Panc1 (cell line): Measurements from ENCODE around the gene NAA60.
"Not testable (repeated sequence)": the region's sequence is repeated elsewhere in the genome, so short reads cannot be mapped to it uniquely, and the experiment has no call there.

Experiments
- CTCF ChIP-seq: fragments of 450-650 bp; IDR thresholded peaks from 2 replicates; pipeline ENCODE4 v1.5.1; 2017; ENCODE audit warnings: mild to moderate bottlenecking
- POLR2AphosphoS5 ChIP-seq: IDR thresholded peaks from 2 replicates; pipeline ENCODE4 v1.6.1; 2012; ENCODE audit warnings: mild to moderate bottlenecking, low read depth, low read length, moderate library complexity
- SIN3A ChIP-seq: IDR thresholded peaks from 2 replicates; pipeline ENCODE4 v1.6.1; 2012; ENCODE audit warnings: low read depth, mild to moderate bottlenecking, low read length, moderate library complexity, borderline replicate concordance; ENCODE audit not compliant: insufficient read depth
- TCF7L2 ChIP-seq: IDR thresholded peaks from 2 replicates; pipeline ENCODE4 v1.6.1; 2011; ENCODE audit warnings: mild to moderate bottlenecking, low read depth, low read length, inconsistent platforms
- TF ChIP-seq, protein P1 (sequence below), 2 experiments: IDR thresholded peaks; 2 replicates each; pipeline ENCODE4 v1.6.1; 2011 to 2012; ENCODE audit warnings: low read depth in 2 of 2, control low read depth in 1 of 2, low read length in 1 of 2, mild to moderate bottlenecking in 1 of 2, moderate library complexity in 1 of 2; ENCODE audit not compliant: insufficient read depth in 1 of 2

DNA sequence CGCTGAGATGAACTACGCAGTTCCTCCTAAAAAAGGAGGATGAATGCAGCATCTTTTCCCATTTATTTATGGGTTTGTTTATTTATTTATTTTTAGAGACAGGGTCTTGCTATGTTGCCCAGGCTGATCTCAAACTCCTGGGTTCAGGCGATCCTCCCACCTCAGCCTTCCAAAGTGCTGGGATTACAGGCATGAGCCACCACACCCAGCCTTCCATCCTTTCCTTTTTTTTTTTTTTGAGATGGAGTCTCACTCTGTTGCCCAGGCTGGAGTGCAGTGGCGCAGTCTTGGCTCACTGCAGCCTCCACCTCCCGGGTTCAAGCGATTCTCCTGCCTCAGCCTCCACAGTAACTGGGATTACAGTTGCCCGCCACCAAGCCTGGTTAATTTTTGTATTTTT is 31.4 kb downstream of the NAA60 start:
- not testable (repeated sequence) for TF ChIP-seq POLR2AphosphoS5, CTCF, SIN3A, TCF7L2
- TF ChIP-seq, protein P1, sequence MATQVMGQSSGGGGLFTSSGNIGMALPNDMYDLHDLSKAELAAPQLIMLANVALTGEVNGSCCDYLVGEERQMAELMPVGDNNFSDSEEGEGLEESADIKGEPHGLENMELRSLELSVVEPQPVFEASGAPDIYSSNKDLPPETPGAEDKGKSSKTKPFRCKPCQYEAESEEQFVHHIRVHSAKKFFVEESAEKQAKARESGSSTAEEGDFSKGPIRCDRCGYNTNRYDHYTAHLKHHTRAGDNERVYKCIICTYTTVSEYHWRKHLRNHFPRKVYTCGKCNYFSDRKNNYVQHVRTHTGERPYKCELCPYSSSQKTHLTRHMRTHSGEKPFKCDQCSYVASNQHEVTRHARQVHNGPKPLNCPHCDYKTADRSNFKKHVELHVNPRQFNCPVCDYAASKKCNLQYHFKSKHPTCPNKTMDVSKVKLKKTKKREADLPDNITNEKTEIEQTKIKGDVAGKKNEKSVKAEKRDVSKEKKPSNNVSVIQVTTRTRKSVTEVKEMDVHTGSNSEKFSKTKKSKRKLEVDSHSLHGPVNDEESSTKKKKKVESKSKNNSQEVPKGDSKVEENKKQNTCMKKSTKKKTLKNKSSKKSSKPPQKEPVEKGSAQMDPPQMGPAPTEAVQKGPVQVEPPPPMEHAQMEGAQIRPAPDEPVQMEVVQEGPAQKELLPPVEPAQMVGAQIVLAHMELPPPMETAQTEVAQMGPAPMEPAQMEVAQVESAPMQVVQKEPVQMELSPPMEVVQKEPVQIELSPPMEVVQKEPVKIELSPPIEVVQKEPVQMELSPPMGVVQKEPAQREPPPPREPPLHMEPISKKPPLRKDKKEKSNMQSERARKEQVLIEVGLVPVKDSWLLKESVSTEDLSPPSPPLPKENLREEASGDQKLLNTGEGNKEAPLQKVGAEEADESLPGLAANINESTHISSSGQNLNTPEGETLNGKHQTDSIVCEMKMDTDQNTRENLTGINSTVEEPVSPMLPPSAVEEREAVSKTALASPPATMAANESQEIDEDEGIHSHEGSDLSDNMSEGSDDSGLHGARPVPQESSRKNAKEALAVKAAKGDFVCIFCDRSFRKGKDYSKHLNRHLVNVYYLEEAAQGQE (IDR thresholded peaks at IDR 0.05; ENCODE audit: insufficient read depth in 1 of 2, low read depth in 2 of 2, low read length in 1 of 2) = not testable (repeated sequence)
